Measurements from ENCODE around the gene SLCO2A1. TPM values are rescaled to one million over a fixed set of nuclear protein-coding genes. Genes with fewer than 3 reads are reported as not detected.

The SLCO2A1 gene
- total and polyA plus RNA-seq, 2 donors (not counting 1 experiment from before 2014, with no cell fraction given), result under 0.01 to 0.12 TPM

- Histone ChIP-seq H3K79me2 (ENCODE audit: control insufficient read depth, insufficient read depth, low read length) (no peaks in the 10 kb centered on the region), H3K4me1 (ENCODE audit: control insufficient read depth, extremely low read depth, insufficient read depth, low read length) (no peaks in the 10 kb centered on the region), H3K4me3 (replicated peaks in 1 of 4; ENCODE audit: control extremely low read depth in 1 of 4, insufficient read depth in 1 of 4, low read depth in 3 of 4, low read length in 4 of 4) (no peak overlapping the region), H3K36me3 (ENCODE audit: control insufficient read depth, insufficient read depth, low read length) (no peaks in the 10 kb centered on the region), H3K9ac (ENCODE audit: insufficient read depth, low read length) (no peak overlapping the region), H3K4me2 (ENCODE audit: extremely low read depth, insufficient read depth, low read length) (no peak overlapping the region), H4K20me1 (ENCODE audit: control insufficient read depth, extremely low read depth, insufficient read depth, low read length) (no peaks in the 10 kb centered on the region), H2AFZ (ENCODE audit: low read length) (no peak overlapping the region), H3K27ac (ENCODE audit: insufficient read depth, low read length) (no peak overlapping the region), H3K27me3 (ENCODE audit: control insufficient read depth, insufficient read depth, low read length) (no peaks in the 10 kb centered on the region), H3K9me3 (ENCODE audit: control insufficient read depth, insufficient read depth, low read depth, low read length) (no peaks in the 10 kb centered on the region)
- DNase-seq (ENCODE audit: low read depth in 2 of 2), result no peak
- TF ChIP-seq EZH2 (IDR thresholded peaks at IDR 0.05; ENCODE audit: low read length, missing control alignments) (no peak), CTCF (conservative IDR thresholded peaks at IDR 0.05 in 1 of 2, IDR thresholded peaks at IDR 0.05 in 1 of 2; ENCODE audit: low read depth in 1 of 2, low read length in 2 of 2) (no peak)
These were observed 145.5 kb downstream of the SLCO2A1 start for GRCh38 chr3:133884054-133884886.

- no peaks in the 10 kb centered on the region for H3K9me3 ChIP-seq (ENCODE audit: control insufficient read depth, insufficient read depth, low read depth, low read length)
- H3K27ac ChIP-seq (ENCODE audit: insufficient read depth, low read length), result no peak overlapping the region
- no peak overlapping the region for H2AFZ ChIP-seq (ENCODE audit: low read length)
- no peaks in the 10 kb centered on the region for H3K36me3 ChIP-seq (ENCODE audit: control insufficient read depth, insufficient read depth, low read length)
- no peaks in the 10 kb centered on the region for H3K4me1 ChIP-seq (ENCODE audit: control insufficient read depth, extremely low read depth, insufficient read depth, low read length)
- H3K9ac ChIP-seq (ENCODE audit: insufficient read depth, low read length), result no peak overlapping the region
- no peaks in the 10 kb centered on the region for H3K27me3 ChIP-seq (ENCODE audit: control insufficient read depth, insufficient read depth, low read length)
- no peak overlapping the region for H3K4me3 ChIP-seq (replicated peaks in 1 of 4; ENCODE audit: control extremely low read depth in 1 of 4, insufficient read depth in 1 of 4, low read depth in 3 of 4, low read length in 4 of 4)
- H3K4me2 ChIP-seq (ENCODE audit: extremely low read depth, insufficient read depth, low read length), result no peak overlapping the region
- TF ChIP-seq EZH2 (IDR thresholded peaks at IDR 0.05; ENCODE audit: low read length, missing control alignments), result no peak
- TF ChIP-seq CTCF (conservative IDR thresholded peaks at IDR 0.05 in 1 of 2, IDR thresholded peaks at IDR 0.05 in 1 of 2; ENCODE audit: low read depth in 1 of 2, low read length in 2 of 2), result no peak
- no peak for DNase-seq (ENCODE audit: low read depth in 2 of 2)
- no peaks in the 10 kb centered on the region for H3K79me2 ChIP-seq (ENCODE audit: control insufficient read depth, insufficient read depth, low read length)
- H4K20me1 ChIP-seq (ENCODE audit: control insufficient read depth, extremely low read depth, insufficient read depth, low read length), result no peaks in the 10 kb centered on the region
These were observed 146.1 kb downstream of the SLCO2A1 start for GRCh38 chr3:133883641-133884040.

- Histone ChIP-seq H3K9me3 (ENCODE audit: control insufficient read depth, insufficient read depth, low read depth, low read length) (no peaks in the 10 kb centered on the region), H3K79me2 (ENCODE audit: control insufficient read depth, insufficient read depth, low read length) (no peaks in the 10 kb centered on the region), H3K9ac (ENCODE audit: insufficient read depth, low read length) (no peak overlapping the region), H4K20me1 (ENCODE audit: control insufficient read depth, extremely low read depth, insufficient read depth, low read length) (no peaks in the 10 kb centered on the region), H2AFZ (ENCODE audit: low read length) (no peak overlapping the region), H3K4me3 (replicated peaks in 1 of 4; ENCODE audit: control extremely low read depth in 1 of 4, insufficient read depth in 1 of 4, low read depth in 3 of 4, low read length in 4 of 4) (no peak overlapping the region), H3K27ac (ENCODE audit: insufficient read depth, low read length) (no peak overlapping the region), H3K4me2 (ENCODE audit: extremely low read depth, insufficient read depth, low read length) (no peak overlapping the region), H3K27me3 (ENCODE audit: control insufficient read depth, insufficient read depth, low read length) (no peaks in the 10 kb centered on the region), H3K4me1 (ENCODE audit: control insufficient read depth, extremely low read depth, insufficient read depth, low read length) (no peaks in the 10 kb centered on the region), H3K36me3 (ENCODE audit: control insufficient read depth, insufficient read depth, low read length) (no peaks in the 10 kb centered on the region)
- TF ChIP-seq CTCF (conservative IDR thresholded peaks at IDR 0.05 in 1 of 2, IDR thresholded peaks at IDR 0.05 in 1 of 2; ENCODE audit: low read depth in 1 of 2, low read length in 2 of 2), result no peak
- TF ChIP-seq EZH2 (IDR thresholded peaks at IDR 0.05; ENCODE audit: low read length, missing control alignments), result no peak
- no peak for DNase-seq (ENCODE audit: low read depth in 2 of 2)
These were observed 146.6 kb downstream of the SLCO2A1 start for GRCh38 chr3:133882986-133883586.

All from fibroblast of lung (primary cell).